ENCODE results near the gene TTYH3.

Gene TTYH3

GRCh38 chr7:2602406-2603043 is 29.3 kb upstream of the TTYH3 start:
- DNase-seq (ENCODE audit: low read depth, low spot score): no peak
- no peak overlapping the region for H3K4me3 ChIP-seq (ENCODE audit: low read depth, low read length)
- CTCF ChIA-PET: interaction anchor here (1.2 kb wide), 1 partner anchor 10 kb away, joined by 4 read pairs; no protein-coding TSS in a partner anchor
- no peak for TF ChIP-seq CTCF (IDR thresholded peaks at IDR 0.05; ENCODE audit: insufficient read depth, low read length, missing control alignments)
- POLR2A ChIA-PET: interaction anchor here (1.0 kb wide), 1 partner anchor 16 kb away, joined by 3 read pairs; no protein-coding TSS in a partner anchor

GRCh38 chr7:2603044-2603965 is 28.5 kb upstream of the TTYH3 start:
- TF ChIP-seq CTCF (IDR thresholded peaks at IDR 0.05; ENCODE audit: insufficient read depth, low read length, missing control alignments): no peak
- ChIA-PET CTCF (interaction anchor here (0.7 to 1.5 kb wide), 4 partner anchors 9 to 134 kb away, joined by 3 to 4 read pairs (median 4); no protein-coding TSS in a partner anchor), POLR2A (no interaction called here)
- H3K4me3 ChIP-seq (ENCODE audit: low read depth, low read length): no peak overlapping the region
- DNase-seq (ENCODE audit: low read depth, low spot score): no peak

GRCh38 chr7:2604608-2605174 is 27.1 kb upstream of the TTYH3 start:
- no peak for DNase-seq (ENCODE audit: low read depth, low spot score)
- ChIA-PET POLR2A (no interaction called here), CTCF (interaction anchor here (1.0 to 1.5 kb wide), 3 partner anchors 12 to 18 kb away, joined by 3 to 4 read pairs (median 4); no protein-coding TSS in a partner anchor)
- H3K4me3 ChIP-seq (ENCODE audit: low read depth, low read length): no peak overlapping the region
- TF ChIP-seq CTCF (IDR thresholded peaks at IDR 0.05; ENCODE audit: insufficient read depth, low read length, missing control alignments): no peak

GRCh38 chr7:2605608-2606538 is 25.9 kb upstream of the TTYH3 start:
- ChIA-PET POLR2A (no interaction called here), CTCF (interaction anchor here (1.1 kb wide), 1 partner anchor 9 kb away, joined by 4 read pairs; no protein-coding TSS in a partner anchor)
- TF ChIP-seq CTCF (IDR thresholded peaks at IDR 0.05; ENCODE audit: insufficient read depth, low read length, missing control alignments): no peak

GRCh38 chr7:2606539-2606936 is 25.2 kb upstream of the TTYH3 start:
- H3K4me3 ChIP-seq (ENCODE audit: low read depth, low read length): no peak overlapping the region
- ChIA-PET POLR2A (no interaction called here), CTCF (interaction anchor here (0.6 to 4.0 kb wide), 3 partner anchors 8 to 21 kb away, joined by 3 to 22 read pairs (median 4); no protein-coding TSS in a partner anchor)
- no peak for TF ChIP-seq CTCF (IDR thresholded peaks at IDR 0.05; ENCODE audit: insufficient read depth, low read length, missing control alignments)
- DNase-seq (ENCODE audit: low read depth, low spot score): no peak

More at GRCh38 chr7:2605608-2606538, 25.9 kb upstream of the TTYH3 start:
- DNase-seq (ENCODE audit: low read depth, low spot score): no peak
- no peak overlapping the region for H3K4me3 ChIP-seq (ENCODE audit: low read depth, low read length)

Measured in AG04449 (cell line).